DMS 273 treated with DMSO at 0.1 percent for 48 hours (cell line): ENCODE results near the gene TUBA1A.
"Not testable (repeated sequence)": the region's sequence is repeated elsewhere in the genome, so short reads cannot be mapped to it uniquely, and the experiment has no call there.

Experiments used
- DNase-seq: peaks from one replicate; lab custom pipeline; 2025; lab: John Stamatoyannopoulos, UW

TUBA1A gene

DNA sequence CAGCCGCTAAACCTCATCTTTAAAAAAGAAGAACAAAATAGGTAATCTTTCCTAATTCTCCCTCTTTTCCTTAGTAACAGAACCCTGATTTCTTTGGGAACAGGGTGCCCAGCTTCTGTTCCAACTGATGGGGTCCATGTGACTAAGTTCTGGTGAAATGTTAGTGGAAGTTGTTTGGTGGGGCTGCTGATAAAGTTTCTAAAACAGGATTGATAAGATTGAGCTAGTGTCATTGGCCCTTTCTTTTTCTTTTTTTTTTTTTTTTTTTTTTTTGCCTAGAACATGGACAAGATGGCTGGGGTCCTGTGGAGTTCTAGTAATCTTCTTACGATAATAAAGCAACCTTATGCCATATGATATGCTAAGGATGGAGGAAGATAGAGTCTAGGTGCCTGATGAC is 41.5 kb downstream of the TUBA1A start:
- DNase-seq, result no peak

GRCh38 chr12:49146406-49146805 is 42.5 kb downstream of the TUBA1A start:
- DNase-seq, result no peak

DNA sequence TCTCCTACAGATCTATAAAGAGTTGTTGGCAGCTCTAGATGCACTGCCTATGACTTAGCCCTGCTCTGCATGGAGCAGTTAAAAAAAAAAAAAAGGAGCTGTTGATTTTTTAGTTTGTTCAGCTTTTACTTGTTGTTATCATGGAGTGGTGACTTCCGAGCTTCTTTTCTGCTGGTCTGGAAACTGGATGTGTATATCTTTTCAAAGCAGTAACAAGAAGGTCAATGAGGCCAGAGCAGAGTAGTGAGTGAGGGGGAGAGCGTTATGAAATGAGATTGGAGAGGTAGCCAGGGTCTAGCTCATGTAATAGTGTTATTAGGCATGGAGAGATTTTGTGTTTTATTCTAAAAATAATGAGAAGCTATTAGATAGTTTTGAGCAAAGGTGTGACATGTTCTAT is 44.5 kb downstream of the TUBA1A start:
- no peak for DNase-seq

- no peak for DNase-seq
These were observed 49.9 kb downstream of the TUBA1A start for GRCh38 chr12:49138999-49139398.

- no peak for DNase-seq
These were observed 50.3 kb downstream of the TUBA1A start for GRCh38 chr12:49138587-49138986.

GRCh38 chr12:49137476-49137875 is 51.4 kb downstream of the TUBA1A start:
- no peak for DNase-seq

GRCh38 chr12:49136997-49137396 is 51.9 kb downstream of the TUBA1A start:
- DNase-seq, result not testable (repeated sequence)
